Skin of body (tissue), 2 donors: Measurements from ENCODE around the gene NCS1. TPM values are rescaled to one million over a fixed set of nuclear protein-coding genes. Genes with fewer than 3 reads are reported as not detected.

Source experiments
- DNase-seq: peaks from one replicate; lab custom pipeline; 2025; lab: John Stamatoyannopoulos, UW
- total RNA-seq: library from RNA; depleted of rRNA; stranded (reverse); fragments of >200 nt; gene quantifications from one replicate; pipeline ENCODE4 v1.2.3, GENCODE V29; 2014

The NCS1 gene
- total RNA-seq, 1 donor from 2014 or later = 7.6 TPM

- DNase-seq = no peak
These were observed 3.2 kb downstream of the NCS1 start for GRCh38 chr9:130175355-130175754.

DNA sequence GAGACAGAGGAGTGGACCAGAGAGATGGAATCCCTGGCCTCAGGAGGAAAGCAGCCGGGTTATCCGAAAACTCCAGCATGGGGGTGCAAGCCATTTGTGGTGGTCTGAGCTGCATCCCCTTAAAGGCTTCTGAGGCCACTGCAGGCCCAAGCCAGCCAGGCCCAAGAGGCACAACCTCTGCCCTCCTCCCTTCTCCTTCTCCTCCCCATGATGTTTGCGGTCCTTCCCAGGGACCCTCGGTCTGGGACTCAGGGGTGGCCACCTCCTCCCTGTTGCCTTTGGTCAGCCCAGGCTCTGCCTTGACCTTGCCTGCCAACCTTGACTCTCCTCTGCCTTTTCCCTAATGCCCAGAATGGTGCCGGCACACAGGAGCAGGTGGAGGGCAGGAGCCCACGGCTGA lies 4.6 kb downstream of the NCS1 start:
- DNase-seq = no peak

DNA sequence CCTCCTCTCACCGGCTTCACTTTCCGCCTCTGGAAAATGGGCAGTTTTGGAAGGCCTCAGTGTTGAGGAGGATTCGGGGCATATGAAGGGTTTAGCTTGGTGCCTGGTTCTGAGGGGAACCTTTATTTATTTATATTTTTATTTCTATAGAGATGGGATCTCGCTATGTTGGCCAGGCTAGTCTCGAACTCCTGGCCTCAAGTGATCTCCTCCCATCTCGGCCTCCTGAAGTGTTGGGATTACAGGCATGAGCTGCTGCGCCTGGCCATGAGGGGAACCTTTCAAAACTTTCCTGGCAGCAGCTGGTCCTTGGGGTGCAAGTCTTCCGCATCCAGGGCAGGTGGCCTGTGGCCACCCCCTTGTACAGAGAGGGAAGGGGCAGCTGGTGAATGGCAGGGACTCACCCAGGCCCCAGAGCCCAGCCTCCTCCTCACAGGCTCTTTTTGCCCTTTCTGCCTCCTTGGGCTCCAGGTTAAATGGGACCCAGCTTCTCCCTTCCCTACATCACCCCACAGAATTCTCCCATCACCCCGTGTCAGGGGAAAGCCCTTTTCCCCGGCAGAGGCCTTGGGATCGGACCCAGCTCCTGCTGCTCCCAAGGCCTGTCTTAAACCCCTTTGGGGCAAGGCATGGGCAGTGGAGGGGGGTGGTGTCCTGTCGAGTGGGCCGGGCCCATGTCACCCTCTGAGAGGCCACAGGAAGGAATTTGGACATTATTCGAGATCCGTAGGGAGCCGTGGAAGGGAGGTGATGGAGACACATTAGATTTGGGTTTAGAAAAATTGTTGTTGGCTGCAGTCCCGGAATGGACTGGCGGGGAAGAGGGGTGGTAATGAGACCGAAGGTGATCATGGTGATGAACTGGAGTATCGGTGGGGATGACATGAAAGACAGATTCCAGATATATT lies 5.9 kb downstream of the NCS1 start:
- no peak for DNase-seq

- DNase-seq = no peak
These were observed 7.2 kb downstream of the NCS1 start for GRCh38 chr9:130179331-130179907.

- DNase-seq = no peak
These were observed 8.3 kb downstream of the NCS1 start for GRCh38 chr9:130180516-130180915.

DNA sequence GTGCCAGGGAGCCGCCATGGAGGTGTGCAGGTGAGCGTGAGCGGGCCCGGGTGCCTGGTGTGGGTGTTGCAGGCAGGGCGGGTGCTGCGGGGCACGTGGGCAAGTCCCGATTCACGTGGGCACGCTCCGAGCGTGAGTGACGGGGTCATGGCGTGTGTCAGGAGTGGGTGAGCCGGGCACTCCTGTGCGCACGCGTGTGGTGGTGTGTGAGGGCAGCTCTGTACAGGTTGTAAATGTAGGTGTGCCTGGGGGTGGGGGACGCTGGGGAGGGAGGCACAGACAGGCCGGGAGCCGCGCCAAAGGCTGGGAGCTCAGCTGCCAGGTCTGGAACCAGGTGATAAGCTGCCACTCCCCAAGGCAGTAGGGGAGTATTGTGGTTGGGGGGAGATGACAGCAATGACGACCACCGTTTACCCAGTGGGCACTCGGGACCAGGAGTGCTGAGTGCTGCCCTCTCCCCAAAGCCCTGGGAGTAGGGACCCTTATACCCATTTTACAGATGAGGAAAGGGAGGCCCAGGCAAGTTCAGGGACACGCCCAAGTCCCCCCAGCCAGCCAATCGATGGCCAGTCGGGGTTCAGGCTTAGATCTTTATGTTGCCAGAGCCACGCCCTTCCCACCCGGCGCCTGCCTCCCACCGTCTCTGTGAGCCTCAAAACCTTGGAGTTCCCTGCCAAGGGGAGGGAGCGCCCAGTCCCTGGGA lies 9.6 kb downstream of the NCS1 start:
- DNase-seq = no peak

- DNase-seq = no peak
These were observed 10.2 kb downstream of the NCS1 start for GRCh38 chr9:130182381-130182909.

DNA sequence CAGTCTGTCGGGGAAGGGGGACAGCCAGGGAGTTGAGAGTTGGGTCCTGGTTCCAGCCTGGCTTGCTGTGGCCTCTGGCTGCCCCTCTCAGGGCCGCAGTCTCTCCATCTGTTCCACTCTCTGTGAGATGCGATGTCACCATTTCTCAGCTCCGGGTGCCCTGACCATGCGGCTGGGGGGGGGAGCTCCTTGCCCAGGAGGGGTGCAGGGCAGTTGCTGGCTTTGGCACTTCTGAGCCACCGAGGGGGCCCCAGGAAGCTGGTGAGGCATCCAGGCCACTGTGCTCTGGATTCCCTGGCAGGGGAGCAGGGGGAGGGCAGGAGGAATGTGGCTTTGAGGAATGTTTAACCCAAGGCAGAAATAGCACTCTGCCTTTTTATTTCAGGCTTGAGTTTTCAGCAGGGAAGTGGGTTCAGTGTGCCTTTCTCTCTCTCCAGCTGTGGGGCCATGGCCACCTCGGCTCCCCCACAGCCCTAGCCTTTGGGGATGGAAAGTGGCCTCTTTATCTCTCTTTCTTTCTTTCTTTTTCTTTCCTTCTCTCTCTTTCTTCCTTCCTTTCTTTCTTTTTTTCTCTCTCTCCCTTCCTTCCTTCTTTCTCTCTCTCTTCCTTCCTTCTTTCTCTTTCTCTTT lies 11.0 kb downstream of the NCS1 start:
- no peak for DNase-seq

- DNase-seq = no peak
These were observed 12.8 kb downstream of the NCS1 start for GRCh38 chr9:130185017-130185416.

DNA sequence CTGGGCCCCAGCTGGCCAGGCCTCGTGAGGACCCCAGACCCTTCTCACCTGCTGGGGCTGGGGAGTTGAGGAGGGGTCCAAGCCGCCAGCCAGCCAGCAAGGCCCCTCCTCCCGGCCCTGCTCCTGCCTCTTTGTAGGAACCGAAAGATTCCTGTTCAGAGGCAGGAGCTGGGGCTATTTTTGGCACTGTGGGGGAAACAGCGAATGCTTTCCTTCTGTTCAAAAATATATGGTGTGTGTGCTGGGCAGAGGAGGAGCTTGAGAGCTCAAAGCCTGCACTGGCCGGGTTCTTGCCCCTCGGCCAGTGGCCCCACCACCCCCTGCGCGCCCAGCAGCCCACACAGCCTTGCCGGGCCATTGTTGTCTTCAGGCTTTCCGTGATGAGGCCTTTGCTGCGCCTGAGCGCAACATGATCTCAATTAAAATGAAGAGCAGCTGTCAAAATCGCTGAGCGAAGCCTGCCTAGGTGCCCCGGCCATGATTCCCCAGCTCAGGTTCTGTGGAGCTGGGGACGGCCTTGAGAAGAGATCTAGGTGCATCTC lies 13.4 kb downstream of the NCS1 start:
- DNase-seq = no peak

DNA sequence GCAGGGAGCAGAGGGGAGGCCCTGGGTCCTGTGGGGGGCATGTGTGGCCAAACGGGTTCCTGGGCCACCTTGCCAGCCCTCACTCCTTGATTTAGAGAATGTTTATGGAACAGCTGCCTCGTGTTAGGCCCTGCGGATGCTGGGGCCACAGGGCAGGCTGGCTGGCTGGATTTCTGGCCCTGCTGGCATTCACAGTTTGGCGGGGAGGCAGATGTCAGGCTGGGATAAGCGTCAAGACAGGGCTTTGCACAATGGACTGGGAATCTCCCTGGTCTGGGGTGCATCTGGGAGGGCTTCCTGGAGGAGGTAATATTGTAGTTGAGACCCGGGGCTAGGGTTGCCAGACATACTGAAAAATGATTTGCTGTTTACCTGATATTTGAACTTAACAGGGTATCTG lies 13.8 kb downstream of the NCS1 start:
- DNase-seq = no peak

DNA sequence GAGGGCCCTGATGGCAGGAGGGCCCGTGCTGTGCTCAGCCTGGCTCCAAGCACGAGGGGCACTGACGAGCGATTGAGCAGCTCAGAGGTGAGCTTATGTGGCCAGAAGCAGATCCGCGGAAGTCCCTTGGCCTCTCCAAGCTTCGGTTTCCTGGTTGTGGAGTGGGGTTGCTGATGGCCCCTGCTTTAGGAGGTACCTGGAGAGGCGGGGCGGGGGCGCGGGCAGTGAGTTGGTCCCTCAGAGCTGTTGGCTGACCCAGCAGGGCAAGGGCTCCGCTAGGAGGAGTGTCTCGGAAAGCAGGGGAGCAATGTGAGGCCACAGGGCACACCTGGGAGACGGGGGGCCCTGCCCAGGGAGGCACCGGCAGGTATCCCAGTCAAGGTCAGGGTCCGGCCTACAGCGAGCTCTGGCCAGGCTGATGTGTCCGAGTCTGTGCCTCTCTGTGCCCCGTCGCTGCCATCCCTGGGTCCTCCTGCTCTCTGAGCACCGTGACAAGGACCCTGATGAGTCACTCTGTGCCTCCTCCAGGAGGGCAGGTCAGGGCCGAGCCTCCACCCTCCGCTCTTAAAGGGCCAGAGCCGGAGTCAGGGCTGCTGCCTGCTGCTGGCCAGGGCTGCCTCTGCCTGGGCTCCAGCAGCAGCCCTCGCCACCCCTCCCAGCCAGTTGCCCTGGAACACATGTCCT lies 14.8 kb downstream of the NCS1 start:
- DNase-seq = no peak

DNA sequence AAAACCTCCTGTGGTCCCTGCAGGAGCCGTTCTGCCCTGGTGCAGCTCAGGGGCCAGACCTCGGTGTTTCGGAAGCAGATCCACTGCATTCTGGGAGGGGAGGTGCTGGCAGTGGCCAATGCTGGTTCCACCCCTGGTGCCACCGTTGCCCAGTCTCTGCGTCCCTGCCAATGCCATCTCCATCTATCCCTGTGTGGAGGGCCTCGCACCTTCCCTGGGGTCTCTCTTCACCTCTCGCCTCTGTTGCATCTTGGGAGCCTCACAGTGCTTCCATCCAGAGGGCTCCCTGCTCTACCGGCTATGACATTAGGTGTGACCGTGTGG lies 15.3 kb downstream of the NCS1 start:
- DNase-seq = no peak

DNA sequence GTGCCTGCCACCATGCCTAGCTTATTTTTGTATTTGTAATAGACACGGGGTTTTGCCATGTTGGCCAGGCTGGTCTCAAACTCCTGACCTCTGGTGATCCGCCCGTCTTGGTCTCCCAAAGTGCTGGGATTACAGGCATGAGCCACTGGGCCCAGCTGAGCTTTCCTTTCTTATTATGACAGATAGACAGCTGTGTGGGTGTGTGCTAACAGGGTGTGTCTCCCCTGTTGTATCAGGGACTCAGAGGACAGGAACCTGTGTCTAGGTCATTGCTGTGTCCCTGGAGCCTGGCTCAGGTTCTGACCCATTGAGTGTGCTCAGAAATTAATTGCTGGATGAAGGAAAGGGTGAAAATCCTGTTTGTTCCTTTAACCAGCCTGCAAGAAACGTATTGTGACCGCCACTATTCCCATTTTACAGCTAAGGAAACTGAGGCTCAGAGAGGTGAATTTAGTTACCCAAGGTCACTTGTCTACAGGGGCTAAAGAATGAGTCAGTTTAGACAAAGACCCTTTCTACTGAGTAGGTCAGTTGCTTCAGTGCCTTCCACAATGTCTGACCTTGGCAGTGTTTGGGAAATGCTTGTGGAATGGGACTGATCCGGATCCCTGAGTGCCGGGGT lies 16.8 kb downstream of the NCS1 start:
- DNase-seq = no peak

GRCh38 chr9:130189840-130190239 lies 17.6 kb downstream of the NCS1 start:
- no peak for DNase-seq

DNA sequence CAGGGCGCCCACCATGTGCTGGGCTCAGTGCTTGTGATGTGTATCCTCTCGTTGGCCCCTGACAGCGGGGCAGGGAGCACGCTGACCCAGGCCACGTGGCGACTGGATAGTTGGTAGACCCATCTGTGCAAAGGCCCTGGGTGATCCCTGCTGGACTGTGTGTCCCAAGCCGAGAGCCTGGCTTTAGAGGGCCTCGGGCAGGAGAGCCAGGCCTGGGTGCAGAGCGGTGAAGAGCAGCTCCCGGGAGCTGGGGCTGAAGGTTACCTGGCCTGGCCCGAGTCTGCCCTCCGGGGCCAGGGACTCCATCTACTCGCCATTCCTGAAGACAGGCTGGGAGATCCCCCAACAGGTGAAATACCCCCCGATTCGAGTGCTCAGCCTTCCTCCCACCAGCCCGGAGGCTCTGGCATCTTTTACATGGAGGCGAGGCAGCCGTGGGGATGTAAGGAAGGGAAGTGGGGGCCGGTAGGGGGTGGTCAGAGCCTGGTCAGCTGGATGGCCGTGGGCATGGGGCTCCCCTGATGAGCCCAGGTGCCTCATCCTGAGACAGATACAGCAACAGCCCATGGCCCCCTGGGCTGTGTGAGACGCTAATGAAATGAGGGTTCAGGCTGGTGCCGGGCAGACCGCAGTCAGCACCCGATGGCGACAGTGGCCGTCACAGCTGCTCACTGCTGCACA lies 19.0 kb downstream of the NCS1 start:
- no peak for DNase-seq

- no peak for DNase-seq
These were observed 19.5 kb downstream of the NCS1 start for GRCh38 chr9:130191749-130192120.

GRCh38 chr9:130192382-130192999 lies 20.3 kb downstream of the NCS1 start:
- no peak for DNase-seq

GRCh38 chr9:130193103-130193502 lies 20.9 kb downstream of the NCS1 start:
- DNase-seq = no peak
